ENCODE results near the gene RABGAP1L.

DNA sequence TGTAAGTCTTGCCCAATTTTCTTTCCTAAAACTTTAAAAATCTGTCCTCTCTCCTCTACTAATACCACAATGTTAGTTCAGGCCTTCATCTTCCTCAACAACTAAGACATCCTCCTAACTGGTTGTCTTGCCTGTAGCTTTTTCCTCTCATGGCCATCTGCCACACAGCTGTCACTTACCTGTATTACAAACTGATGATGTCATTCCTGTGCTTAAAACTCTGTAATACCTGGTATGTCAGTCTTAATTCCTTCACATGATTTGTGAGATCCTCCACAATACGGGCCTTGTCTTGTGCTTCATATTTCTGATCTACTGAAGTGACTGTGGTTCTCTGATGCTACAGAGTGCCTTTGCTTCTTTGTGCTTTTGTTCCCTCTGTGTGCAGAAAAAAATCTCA, 854.1 kb downstream of the RABGAP1L start:
- TF ChIP-seq, protein P1, sequence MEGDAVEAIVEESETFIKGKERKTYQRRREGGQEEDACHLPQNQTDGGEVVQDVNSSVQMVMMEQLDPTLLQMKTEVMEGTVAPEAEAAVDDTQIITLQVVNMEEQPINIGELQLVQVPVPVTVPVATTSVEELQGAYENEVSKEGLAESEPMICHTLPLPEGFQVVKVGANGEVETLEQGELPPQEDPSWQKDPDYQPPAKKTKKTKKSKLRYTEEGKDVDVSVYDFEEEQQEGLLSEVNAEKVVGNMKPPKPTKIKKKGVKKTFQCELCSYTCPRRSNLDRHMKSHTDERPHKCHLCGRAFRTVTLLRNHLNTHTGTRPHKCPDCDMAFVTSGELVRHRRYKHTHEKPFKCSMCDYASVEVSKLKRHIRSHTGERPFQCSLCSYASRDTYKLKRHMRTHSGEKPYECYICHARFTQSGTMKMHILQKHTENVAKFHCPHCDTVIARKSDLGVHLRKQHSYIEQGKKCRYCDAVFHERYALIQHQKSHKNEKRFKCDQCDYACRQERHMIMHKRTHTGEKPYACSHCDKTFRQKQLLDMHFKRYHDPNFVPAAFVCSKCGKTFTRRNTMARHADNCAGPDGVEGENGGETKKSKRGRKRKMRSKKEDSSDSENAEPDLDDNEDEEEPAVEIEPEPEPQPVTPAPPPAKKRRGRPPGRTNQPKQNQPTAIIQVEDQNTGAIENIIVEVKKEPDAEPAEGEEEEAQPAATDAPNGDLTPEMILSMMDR (IDR thresholded peaks at IDR 0.05): no peak
- no peak for TF ChIP-seq POLR2A (IDR thresholded peaks at IDR 0.05)

All from thyroid gland (tissue), 4 donors.